ENCODE data around the gene TSHZ2.

The TSHZ2 gene

DNA sequence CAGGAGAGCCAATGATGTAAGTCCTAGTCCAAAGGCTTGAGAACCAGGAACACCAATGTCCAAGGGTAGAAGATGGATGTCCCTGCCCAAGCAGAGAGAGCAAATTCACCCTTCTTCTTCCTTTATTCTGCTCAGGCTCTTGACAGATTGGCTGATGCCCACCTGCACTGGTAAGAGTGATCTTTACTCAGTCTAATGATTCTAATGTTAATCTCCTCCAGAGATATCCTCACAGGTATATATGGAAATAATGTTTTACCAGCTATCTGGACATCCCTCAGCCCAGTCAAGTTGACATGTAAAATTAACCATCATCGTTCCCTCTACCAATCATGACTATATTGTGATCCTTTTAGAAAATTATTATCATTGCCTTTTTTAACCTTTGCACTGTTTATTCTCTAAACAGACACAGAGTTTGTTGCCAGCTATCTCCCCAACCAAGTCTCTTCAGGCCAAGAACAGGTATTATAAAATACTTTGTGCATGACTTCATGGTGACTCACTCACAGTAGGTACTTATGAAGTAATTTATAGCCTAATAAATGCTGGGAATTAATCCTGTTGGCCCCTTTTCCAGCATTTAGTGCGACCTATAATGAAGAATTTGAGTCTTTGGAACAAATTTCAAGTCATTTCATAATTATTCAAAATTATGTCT lies 26.2 kb upstream of the TSHZ2 start:
- no peak for TF ChIP-seq POLR2AphosphoS5 (IDR thresholded peaks at IDR 0.05; ENCODE audit: low read depth, low read length)
- no peak for TF ChIP-seq FOXP2 (optimal IDR thresholded peaks at IDR 0.05; ENCODE audit: borderline replicate concordance, extremely low read depth, extremely low read length, insufficient read depth)
- TF ChIP-seq REST (IDR thresholded peaks at IDR 0.05; ENCODE audit: insufficient read depth in 1 of 2, low read depth in 2 of 2, low read length in 2 of 2): no peak
- no peak for TF ChIP-seq TAF1 (IDR thresholded peaks at IDR 0.05; ENCODE audit: borderline replicate concordance, insufficient read depth, low read length)
- no peak for TF ChIP-seq SIN3A (IDR thresholded peaks at IDR 0.05; ENCODE audit: borderline replicate concordance, insufficient read depth, low read length)

- TF ChIP-seq FOXP2 (optimal IDR thresholded peaks at IDR 0.05; ENCODE audit: borderline replicate concordance, extremely low read depth, extremely low read length, insufficient read depth) (no peak), REST (IDR thresholded peaks at IDR 0.05; ENCODE audit: insufficient read depth in 1 of 2, low read depth in 2 of 2, low read length in 2 of 2) (no peak), POLR2AphosphoS5 (IDR thresholded peaks at IDR 0.05; ENCODE audit: low read depth, low read length) (no peak), TAF1 (IDR thresholded peaks at IDR 0.05; ENCODE audit: borderline replicate concordance, insufficient read depth, low read length) (no peak), SIN3A (IDR thresholded peaks at IDR 0.05; ENCODE audit: borderline replicate concordance, insufficient read depth, low read length) (no peak)
These were observed 23.7 kb upstream of the TSHZ2 start for GRCh38 chr20:52948491-52948890.

DNA sequence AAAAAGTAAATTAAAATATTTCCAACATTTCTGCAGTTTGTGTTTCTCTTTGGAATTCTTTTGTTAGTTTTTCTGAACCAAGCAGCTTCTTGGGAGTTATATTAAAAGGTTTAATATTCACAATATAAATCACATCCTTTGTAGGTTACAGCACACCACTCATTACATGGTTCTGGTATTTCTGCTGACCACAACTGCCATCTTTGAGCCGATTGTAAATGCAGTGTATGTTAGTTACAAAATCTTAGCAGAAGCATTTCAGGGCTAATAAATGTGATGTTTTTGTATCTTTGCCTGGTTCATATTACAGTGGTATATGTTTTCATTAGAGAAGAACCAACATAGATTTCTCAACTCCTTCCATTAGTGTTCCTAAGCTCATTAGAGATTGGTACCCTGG lies 19.1 kb upstream of the TSHZ2 start:
- no peak for TF ChIP-seq SIN3A (IDR thresholded peaks at IDR 0.05; ENCODE audit: borderline replicate concordance, insufficient read depth, low read length)
- TF ChIP-seq FOXP2 (optimal IDR thresholded peaks at IDR 0.05; ENCODE audit: borderline replicate concordance, extremely low read depth, extremely low read length, insufficient read depth): no peak
- TF ChIP-seq TAF1 (IDR thresholded peaks at IDR 0.05; ENCODE audit: borderline replicate concordance, insufficient read depth, low read length): no peak
- no peak for TF ChIP-seq POLR2AphosphoS5 (IDR thresholded peaks at IDR 0.05; ENCODE audit: low read depth, low read length)
- no peak for TF ChIP-seq REST (IDR thresholded peaks at IDR 0.05; ENCODE audit: insufficient read depth in 1 of 2, low read depth in 2 of 2, low read length in 2 of 2)

DNA sequence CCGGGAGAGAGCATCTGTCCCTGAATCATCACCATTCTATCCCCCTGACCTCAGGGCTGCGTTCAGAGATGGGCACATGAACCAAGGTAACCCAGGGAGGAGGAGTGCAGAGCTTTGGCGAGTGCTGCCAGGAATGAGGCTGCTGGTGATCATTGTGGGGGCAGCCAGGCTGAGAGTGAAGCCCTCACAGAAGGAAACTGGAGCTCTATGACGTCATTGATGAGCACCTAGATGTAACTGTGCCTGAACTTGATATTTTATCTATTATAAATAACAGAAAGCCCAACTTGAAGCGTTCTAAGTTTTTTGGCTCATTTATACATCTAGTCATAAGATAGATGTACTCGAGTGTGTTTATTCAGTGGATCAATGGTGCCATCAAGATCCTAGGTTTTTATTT lies 17.3 kb upstream of the TSHZ2 start:
- no peak for TF ChIP-seq FOXP2 (optimal IDR thresholded peaks at IDR 0.05; ENCODE audit: borderline replicate concordance, extremely low read depth, extremely low read length, insufficient read depth)
- TF ChIP-seq TAF1 (IDR thresholded peaks at IDR 0.05; ENCODE audit: borderline replicate concordance, insufficient read depth, low read length): no peak
- no peak for TF ChIP-seq SIN3A (IDR thresholded peaks at IDR 0.05; ENCODE audit: borderline replicate concordance, insufficient read depth, low read length)
- no peak for TF ChIP-seq POLR2AphosphoS5 (IDR thresholded peaks at IDR 0.05; ENCODE audit: low read depth, low read length)
- TF ChIP-seq REST (IDR thresholded peaks at IDR 0.05; ENCODE audit: insufficient read depth in 1 of 2, low read depth in 2 of 2, low read length in 2 of 2): no peak

Measured in PFSK-1 (cell line).